GM12801 (cell line): ENCODE measurements around the gene ITGA3.

Experiments
- CTCF ChIP-seq: IDR thresholded peaks from one replicate; pipeline ENCODE4 v1.5.1; 2011; ENCODE audit warnings: control low read depth; ENCODE audit not compliant: insufficient read length; ENCODE audit errors: extremely low read depth

The ITGA3 gene

GRCh38 chr17:50095626-50096037, 39.7 kb downstream of the ITGA3 start:
- TF ChIP-seq CTCF, result no peak

- no peak for TF ChIP-seq CTCF
Measured at GRCh38 chr17:50096092-50096491, 40.2 kb downstream of the ITGA3 start.

GRCh38 chr17:50096758-50097157, 40.8 kb downstream of the ITGA3 start:
- TF ChIP-seq CTCF, result no peak

- no peak for TF ChIP-seq CTCF
Measured at GRCh38 chr17:50097455-50097854, 41.5 kb downstream of the ITGA3 start.

- no peak for TF ChIP-seq CTCF
Measured at GRCh38 chr17:50097926-50098325, 42.0 kb downstream of the ITGA3 start.

- TF ChIP-seq CTCF, result no peak
Measured at GRCh38 chr17:50098583-50098982, 42.7 kb downstream of the ITGA3 start.

- no peak for TF ChIP-seq CTCF
Measured at GRCh38 chr17:50099003-50099402, 43.1 kb downstream of the ITGA3 start.

- no peak for TF ChIP-seq CTCF
Measured at GRCh38 chr17:50100480-50100883, 44.6 kb downstream of the ITGA3 start.
